Mucosa of rectum (tissue), 2 donors: ENCODE measurements around the gene CALHM3.

Experiments used
- H3K27ac ChIP-seq, 2 donors: one replicate each; pipeline ENCODE4 v1.7.0; 2013; ENCODE audit warnings: inconsistent platforms in 2 of 2, low read depth in 2 of 2, low read length in 2 of 2
- H3K27me3 ChIP-seq, 2 donors: one replicate each; pipeline ENCODE4 v1.7.0; 2013; ENCODE audit warnings: low read length in 2 of 2; ENCODE audit not compliant: control insufficient read depth in 2 of 2, insufficient read depth in 2 of 2
- H3K36me3 ChIP-seq, 2 donors: one replicate each; pipeline ENCODE4 v1.7.0; 2013; ENCODE audit warnings: low read length in 2 of 2; ENCODE audit not compliant: control insufficient read depth in 2 of 2, insufficient read depth in 2 of 2
- H3K4me1 ChIP-seq, 2 donors: one replicate each; pipeline ENCODE4 v1.7.0; 2013; ENCODE audit warnings: low read length in 2 of 2, mild to moderate bottlenecking in 1 of 2; ENCODE audit not compliant: control insufficient read depth in 2 of 2, insufficient read depth in 2 of 2
- H3K4me3 ChIP-seq, 2 donors: one replicate each; pipeline ENCODE4 v1.7.0; 2013; ENCODE audit warnings: low read length in 2 of 2
- H3K9ac ChIP-seq, 2 donors: one replicate each; pipeline ENCODE4 v1.7.0; 2013; ENCODE audit warnings: low read length in 2 of 2, low read depth in 1 of 2, mild to moderate bottlenecking in 1 of 2
- H3K9me3 ChIP-seq, 2 donors: one replicate each; pipeline ENCODE4 v1.7.0; 2013; ENCODE audit warnings: low read length in 2 of 2; ENCODE audit not compliant: control insufficient read depth in 2 of 2
- donor health status: healthy.
- donor health status: Normal muscosa, but diverticular disease.

The CALHM3 gene

GRCh38 chr10:103474077-103474476 lies 5.0 kb downstream of the CALHM3 start:
- H3K4me1 ChIP-seq: peaks cover 4 to 8% of the 10 kb centered on the region in 2 donors
- no peak overlapping the region for H3K4me3 ChIP-seq
- no peaks in the 10 kb centered on the region for H3K27me3 ChIP-seq
- no peaks in the 10 kb centered on the region for H3K36me3 ChIP-seq
- H3K9me3 ChIP-seq: no peaks in the 10 kb centered on the region
- H3K27ac ChIP-seq: no peak overlapping the region
- no peak overlapping the region for H3K9ac ChIP-seq

DNA sequence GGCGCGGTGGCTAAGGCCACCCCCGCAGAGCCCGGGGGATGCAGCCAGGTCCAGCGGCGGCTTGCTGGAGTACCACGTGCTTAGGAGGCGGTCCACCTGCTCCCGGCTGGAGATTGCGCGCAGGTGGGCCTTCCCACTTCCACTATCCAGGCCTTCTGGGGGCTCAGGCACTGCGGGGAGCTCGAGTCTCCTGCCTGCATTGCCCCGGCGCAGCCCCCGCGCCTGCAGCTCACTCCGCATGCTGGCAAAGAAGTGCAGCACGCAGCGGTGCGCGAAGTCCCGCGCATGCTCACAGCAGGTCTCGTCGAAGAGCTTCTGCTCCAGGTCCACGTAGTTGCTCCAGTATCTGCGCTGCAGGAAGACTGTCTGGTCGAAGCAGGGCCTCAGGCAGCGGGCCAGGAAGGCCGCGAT lies 5.8 kb downstream of the CALHM3 start:
- Histone ChIP-seq H3K4me1 (peaks cover 4 to 8% of the 10 kb centered on the region in 2 donors), H3K9ac (no peak overlapping the region), H3K27me3 (no peaks in the 10 kb centered on the region), H3K27ac (no peak overlapping the region), H3K36me3 (no peaks in the 10 kb centered on the region), H3K4me3 (no peak overlapping the region), H3K9me3 (no peaks in the 10 kb centered on the region)

DNA sequence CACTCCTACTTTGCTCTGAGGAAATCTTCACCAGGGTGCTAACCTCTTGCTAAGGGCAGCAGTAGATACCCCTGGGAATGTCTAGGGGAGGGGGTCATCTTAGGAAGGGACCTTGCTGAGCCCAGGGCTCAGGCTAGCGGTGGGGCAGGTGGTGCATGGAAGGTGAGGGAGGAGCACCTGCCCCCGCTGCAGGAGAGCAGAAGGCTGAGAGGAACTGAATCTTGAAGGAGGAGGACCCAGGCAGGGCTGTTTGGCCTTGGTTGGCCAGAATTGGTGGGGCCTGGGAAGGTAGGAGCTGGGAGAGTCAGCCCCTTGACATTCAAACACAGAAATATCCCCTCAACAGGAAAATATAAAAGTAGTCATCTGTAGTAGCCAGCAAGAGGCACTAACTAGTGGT lies 7.0 kb downstream of the CALHM3 start:
- Histone ChIP-seq H3K27ac (peak overlapping the region; percentile 17 to 76), H3K4me3 (no peak overlapping the region), H3K4me1 (peaks cover 4 to 8% of the 10 kb centered on the region in 2 donors), H3K36me3 (no peaks in the 10 kb centered on the region), H3K9me3 (no peaks in the 10 kb centered on the region), H3K27me3 (no peaks in the 10 kb centered on the region), H3K9ac (no peak overlapping the region)

DNA sequence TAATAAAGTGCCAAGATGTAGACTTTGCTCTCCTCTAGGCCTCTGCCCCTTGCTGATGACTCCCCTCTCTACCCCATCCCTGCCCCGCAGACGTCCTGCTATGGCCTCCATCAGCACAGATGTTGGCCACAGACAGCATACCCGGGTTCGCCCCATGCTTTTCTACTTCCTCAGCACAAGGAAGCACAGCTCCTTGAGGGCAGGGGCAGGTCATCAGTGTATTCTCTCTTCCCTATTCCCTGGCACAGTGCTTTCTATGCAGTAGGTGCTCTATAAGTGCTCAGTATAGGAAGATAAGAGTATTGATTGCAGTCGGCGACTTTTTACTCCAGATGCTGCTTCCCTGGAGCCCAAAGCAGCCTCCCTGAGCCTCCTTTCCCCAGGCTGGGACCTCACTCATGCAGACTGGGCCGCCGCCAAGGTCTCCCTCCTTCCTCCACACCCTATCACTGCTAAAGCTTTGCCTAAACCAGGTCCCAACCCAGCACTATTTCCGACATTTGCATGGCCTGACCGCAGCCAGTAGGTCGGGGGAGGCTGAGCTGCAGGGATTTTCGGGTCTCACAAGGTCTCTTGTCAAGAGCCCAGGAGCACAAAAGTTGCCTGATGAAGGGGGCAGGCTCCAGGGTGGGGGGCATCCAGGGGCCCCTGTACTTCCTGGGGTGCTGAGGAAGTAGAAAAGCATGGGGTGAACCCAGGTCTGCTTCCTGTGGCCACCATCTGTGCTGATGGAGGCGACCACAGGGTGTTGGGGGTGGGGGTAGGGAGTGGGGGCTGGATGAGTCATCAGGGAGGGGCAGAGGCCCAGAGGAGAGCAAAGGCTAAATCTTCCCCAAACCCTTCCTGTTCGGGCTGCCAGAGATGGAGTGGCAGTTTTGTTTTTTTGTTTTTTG lies 8.0 kb downstream of the CALHM3 start:
- Histone ChIP-seq H3K4me3 (no peak overlapping the region), H3K27ac (peak overlapping the region; percentile 17 to 76), H3K9me3 (no peaks in the 10 kb centered on the region), H3K27me3 (no peaks in the 10 kb centered on the region), H3K4me1 (peaks cover 4 to 8% of the 10 kb centered on the region in 2 donors), H3K36me3 (no peaks in the 10 kb centered on the region), H3K9ac (no peak overlapping the region)

DNA sequence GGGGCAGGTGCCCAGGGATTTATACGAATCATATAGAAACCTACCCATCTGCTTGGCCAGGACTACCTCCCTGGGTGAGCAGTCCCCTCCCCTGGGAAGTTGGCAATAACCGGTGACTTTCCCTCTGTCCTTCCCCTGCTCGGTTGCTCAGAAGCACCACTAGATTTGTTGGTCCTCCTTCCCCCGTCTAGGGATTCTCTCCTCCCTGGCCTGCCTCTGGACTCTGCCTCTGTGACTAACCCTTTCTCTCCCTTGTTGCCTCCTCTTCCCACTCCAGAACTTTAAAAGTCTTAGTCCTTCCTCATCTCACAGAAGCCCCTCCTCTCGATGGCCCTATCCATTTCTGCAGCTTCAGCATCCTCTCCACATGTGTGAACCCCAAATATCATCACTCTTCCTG lies 9.8 kb downstream of the CALHM3 start:
- H3K9me3 ChIP-seq: no peaks in the 10 kb centered on the region
- no peak overlapping the region for H3K9ac ChIP-seq
- no peak overlapping the region for H3K4me3 ChIP-seq
- no peaks in the 10 kb centered on the region for H3K27me3 ChIP-seq
- no peak overlapping the region for H3K27ac ChIP-seq
- H3K36me3 ChIP-seq: no peaks in the 10 kb centered on the region
- H3K4me1 ChIP-seq: peaks cover 4 to 8% of the 10 kb centered on the region in 2 donors

GRCh38 chr10:103467406-103467805 lies 11.6 kb downstream of the CALHM3 start:
- H3K4me1 ChIP-seq: peaks cover 4 to 8% of the 10 kb centered on the region in 2 donors
- no peak overlapping the region for H3K4me3 ChIP-seq
- no peaks in the 10 kb centered on the region for H3K9me3 ChIP-seq
- no peak overlapping the region for H3K9ac ChIP-seq
- H3K27ac ChIP-seq: no peak overlapping the region
- no peaks in the 10 kb centered on the region for H3K27me3 ChIP-seq
- H3K36me3 ChIP-seq: no peaks in the 10 kb centered on the region

GRCh38 chr10:103466734-103467133 lies 12.3 kb downstream of the CALHM3 start:
- Histone ChIP-seq H3K9ac (no peak overlapping the region), H3K36me3 (no peaks in the 10 kb centered on the region), H3K4me3 (no peak overlapping the region), H3K9me3 (no peaks in the 10 kb centered on the region), H3K4me1 (peaks cover 1 to 4% of the 10 kb centered on the region in 2 donors), H3K27me3 (no peaks in the 10 kb centered on the region), H3K27ac (no peak overlapping the region)

- H3K9me3 ChIP-seq: no peaks in the 10 kb centered on the region
- no peak overlapping the region for H3K4me3 ChIP-seq
- H3K4me1 ChIP-seq: peaks cover 0 to 1% of the 10 kb centered on the region in 2 donors
- H3K27ac ChIP-seq: no peak overlapping the region
- no peaks in the 10 kb centered on the region for H3K27me3 ChIP-seq
- no peak overlapping the region for H3K9ac ChIP-seq
- H3K36me3 ChIP-seq: no peaks in the 10 kb centered on the region
These were observed 13.4 kb downstream of the CALHM3 start for GRCh38 chr10:103465411-103466179.

DNA sequence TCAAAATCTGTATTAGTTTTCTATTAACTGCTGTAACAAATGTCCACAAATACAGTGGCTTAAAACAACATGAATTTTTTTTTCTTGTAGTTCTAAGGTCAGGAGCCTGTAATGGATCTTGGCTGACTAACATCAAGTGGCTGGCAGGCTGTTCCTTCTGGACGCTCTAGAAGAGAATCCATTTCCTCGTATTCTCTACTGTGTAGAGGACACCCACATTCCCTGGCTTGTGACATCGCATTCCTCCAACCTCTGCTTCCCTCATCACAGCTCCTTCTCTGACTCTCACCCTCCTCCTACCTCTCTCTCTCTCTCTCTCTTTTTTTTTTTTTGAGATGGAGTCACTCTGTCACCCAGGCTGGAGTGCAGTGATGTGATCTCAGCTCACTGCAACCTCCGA lies 15.5 kb downstream of the CALHM3 start:
- H3K9ac ChIP-seq: no peak overlapping the region
- H3K9me3 ChIP-seq: no peaks in the 10 kb centered on the region
- no peaks in the 10 kb centered on the region for H3K27me3 ChIP-seq
- H3K36me3 ChIP-seq: no peaks in the 10 kb centered on the region
- no peaks in the 10 kb centered on the region for H3K4me1 ChIP-seq
- H3K27ac ChIP-seq: no peak overlapping the region
- no peak overlapping the region for H3K4me3 ChIP-seq

DNA sequence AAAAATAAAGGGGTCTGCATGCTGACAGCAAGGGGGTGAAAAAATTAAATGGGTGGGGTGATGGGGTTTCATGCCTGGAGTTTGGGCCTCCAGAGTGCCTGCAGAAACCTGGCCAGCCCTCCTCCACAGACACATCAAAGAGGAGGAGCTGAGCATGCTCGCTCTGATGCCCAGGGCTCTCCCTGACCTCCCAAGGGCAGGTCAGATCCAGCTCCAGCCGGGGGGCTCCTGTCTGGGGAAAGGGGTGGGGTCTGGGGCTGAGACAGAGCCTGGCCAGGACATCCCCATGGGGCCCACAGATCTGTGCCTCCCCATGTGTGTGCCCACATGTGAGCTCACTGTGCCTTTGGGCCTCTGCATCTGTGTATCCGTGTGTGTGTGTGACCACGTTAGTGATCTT lies 19.4 kb downstream of the CALHM3 start:
- Histone ChIP-seq H3K27me3 (no peaks in the 10 kb centered on the region), H3K4me3 (no peak overlapping the region), H3K36me3 (no peaks in the 10 kb centered on the region), H3K9ac (no peak overlapping the region), H3K9me3 (no peaks in the 10 kb centered on the region), H3K27ac (no peak overlapping the region), H3K4me1 (no peaks in the 10 kb centered on the region)
